LNCaP clone FGC (cell line): ENCODE measurements around the gene LRRC23.
"Not testable (repeated sequence)": the region's sequence is repeated elsewhere in the genome, so short reads cannot be mapped to it uniquely, and the experiment has no call there.

Experiments used
- DNase-seq: peaks from one replicate; pipeline ENCODE4 v3.0.0-alpha.2; 2011; ENCODE audit warnings: low read depth
- H3K4me3 ChIP-seq: 2 replicates; pipeline ENCODE4 v1.5.1; 2011; ENCODE audit warnings: mild to moderate bottlenecking, low read depth, low read length, control low read depth
- TF ChIP-seq, protein P1 (sequence below): IDR thresholded peaks from 2 replicates; pipeline ENCODE4 v1.5.1; 2012; ENCODE audit warnings: mild to moderate bottlenecking; ENCODE audit not compliant: control insufficient read depth, insufficient read depth; ENCODE audit errors: extremely low read depth

LRRC23 gene

DNA sequence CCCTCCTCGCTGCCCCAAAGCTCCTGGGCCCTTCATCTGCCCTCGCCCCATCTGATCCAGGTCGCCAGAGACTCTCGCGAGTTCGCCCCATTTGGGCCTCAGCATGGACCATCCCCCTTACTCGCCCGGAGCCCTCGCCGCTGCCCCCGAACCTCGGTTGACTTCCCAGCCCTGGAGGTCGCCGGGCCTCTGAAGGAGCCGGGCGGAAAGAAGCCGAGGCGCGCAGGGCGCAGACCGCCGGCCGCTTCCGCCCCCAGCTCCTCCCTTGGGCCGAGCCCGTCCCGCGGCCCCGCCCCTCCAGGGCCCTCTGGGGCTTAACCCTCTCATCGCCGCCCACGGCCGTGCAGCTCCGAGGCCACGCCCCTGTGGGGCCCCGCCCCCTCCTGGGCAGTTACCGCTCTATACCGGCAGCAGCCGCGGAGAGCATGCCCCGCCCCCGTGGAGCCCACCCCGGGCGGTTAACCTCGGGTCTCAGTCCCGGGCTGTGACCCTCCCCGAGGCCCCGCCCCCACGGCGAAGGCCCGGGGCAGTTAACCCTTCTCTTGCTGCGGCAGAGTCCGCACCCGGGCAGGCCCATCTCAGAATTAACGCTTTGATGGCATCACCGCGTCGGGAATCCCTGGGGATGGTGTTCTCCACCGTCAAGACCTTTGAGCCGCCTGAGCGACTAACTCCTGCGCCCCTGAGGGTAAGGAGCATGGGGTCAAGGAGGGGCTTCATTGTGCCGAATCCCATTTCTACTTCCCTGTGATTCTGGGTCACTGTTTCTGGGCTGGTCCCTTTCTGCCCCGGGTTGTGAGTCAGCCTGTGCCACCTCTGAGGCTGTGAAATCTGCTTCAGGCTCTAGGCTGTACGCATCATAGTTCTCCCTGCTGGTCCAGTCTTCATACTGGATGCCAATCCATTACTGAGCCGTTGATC is 31.3 kb upstream of the LRRC23 start, which contains the start of gene SPSB2:
TSS of gene SPSB2 (minus strand) at position 210 of the 921 bp plus-strand sequence. CDS start 402 bp downstream, outside the sequence.
- H3K4me3 ChIP-seq: peak within 1 kb of the TSS; percentile 97
- peak; percentile 79 for DNase-seq
- TF ChIP-seq, protein P1, sequence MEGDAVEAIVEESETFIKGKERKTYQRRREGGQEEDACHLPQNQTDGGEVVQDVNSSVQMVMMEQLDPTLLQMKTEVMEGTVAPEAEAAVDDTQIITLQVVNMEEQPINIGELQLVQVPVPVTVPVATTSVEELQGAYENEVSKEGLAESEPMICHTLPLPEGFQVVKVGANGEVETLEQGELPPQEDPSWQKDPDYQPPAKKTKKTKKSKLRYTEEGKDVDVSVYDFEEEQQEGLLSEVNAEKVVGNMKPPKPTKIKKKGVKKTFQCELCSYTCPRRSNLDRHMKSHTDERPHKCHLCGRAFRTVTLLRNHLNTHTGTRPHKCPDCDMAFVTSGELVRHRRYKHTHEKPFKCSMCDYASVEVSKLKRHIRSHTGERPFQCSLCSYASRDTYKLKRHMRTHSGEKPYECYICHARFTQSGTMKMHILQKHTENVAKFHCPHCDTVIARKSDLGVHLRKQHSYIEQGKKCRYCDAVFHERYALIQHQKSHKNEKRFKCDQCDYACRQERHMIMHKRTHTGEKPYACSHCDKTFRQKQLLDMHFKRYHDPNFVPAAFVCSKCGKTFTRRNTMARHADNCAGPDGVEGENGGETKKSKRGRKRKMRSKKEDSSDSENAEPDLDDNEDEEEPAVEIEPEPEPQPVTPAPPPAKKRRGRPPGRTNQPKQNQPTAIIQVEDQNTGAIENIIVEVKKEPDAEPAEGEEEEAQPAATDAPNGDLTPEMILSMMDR: no peak

DNA sequence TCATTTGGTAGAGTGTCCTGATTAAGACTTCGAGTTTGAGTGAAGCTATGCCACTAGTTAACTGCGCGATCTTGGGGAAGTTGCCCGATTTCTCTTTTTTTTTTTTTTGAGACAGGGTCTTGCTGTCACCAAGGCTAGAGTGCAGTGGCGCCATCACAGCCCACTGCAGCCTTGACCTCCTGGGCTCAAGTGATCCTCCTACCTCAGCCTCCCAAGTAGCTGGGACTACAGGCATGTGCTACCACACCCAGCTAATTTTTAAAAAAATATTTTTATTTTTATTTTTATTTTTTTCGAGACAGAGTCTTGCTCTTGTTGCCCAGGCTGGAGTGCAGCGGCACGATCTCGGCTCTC is 30.6 kb upstream of the LRRC23 start:
- DNase-seq: not testable (repeated sequence)
- peak overlapping the region; percentile 97 for H3K4me3 ChIP-seq

DNA sequence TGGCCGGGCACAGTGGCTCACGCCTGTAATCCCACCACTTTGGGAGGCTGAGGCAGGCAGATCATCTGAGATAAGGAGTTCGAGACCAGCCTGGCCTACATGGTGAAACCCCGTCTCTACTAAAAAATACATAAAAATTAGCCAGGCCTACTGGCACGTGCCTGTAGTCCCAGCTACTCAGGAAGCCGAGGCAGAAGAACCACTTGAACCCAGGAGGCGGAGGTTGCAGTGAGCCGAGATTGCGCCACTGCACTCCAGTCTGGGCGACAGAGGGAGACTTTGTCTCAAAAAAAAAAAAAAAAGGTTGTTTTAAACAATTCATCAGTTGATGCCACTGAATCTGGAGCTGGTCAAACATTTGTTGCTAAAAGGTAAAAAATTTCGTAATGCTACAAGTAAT is 24.8 kb upstream of the LRRC23 start:
- H3K4me3 ChIP-seq, DNase-seq: not testable (repeated sequence)

DNA sequence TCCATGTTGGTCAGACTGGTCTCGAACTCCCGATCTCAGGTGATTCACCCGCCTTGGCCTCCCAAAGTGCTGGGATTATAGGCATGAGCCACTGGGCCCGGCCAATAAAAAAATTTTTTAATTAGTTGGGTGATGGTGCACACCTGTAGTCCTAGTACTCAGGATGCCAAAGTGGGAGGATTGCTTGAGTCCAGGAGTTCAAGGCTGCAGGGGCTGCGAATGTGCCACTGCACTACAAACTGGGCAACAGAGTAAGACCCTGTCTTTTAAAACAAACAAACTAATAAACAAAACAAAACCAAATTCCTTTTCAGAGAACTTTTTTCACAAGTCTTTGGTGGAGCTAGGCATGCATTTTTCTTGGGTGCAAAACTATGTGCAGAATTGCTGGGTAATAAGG is 21.4 kb upstream of the LRRC23 start:
- H3K4me3 ChIP-seq: no peak overlapping the region
- no peak for DNase-seq
- TF ChIP-seq, protein P1: no peak

DNA sequence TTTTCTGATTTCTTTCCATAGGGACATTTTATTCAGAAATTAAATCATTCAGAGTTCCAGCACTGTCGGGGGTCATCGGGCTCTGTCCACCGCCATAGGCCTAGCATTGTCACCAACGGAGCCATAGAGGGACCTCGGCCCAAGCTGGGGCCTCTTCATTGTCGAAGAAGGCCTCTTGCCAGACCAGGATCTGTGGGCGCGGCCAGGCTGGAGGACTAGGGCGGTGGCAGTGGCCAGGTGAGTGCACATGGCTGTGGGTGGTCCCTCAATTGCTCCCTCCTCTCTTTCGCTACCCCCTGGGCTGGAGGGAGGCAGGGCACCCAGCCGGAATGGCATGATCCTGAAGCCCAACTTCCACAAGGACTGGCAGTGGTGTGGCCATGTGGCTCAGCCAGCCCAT is 20.9 kb upstream of the LRRC23 start:
- TF ChIP-seq, protein P1: no peak
- no peak overlapping the region for H3K4me3 ChIP-seq
- DNase-seq: no peak

DNA sequence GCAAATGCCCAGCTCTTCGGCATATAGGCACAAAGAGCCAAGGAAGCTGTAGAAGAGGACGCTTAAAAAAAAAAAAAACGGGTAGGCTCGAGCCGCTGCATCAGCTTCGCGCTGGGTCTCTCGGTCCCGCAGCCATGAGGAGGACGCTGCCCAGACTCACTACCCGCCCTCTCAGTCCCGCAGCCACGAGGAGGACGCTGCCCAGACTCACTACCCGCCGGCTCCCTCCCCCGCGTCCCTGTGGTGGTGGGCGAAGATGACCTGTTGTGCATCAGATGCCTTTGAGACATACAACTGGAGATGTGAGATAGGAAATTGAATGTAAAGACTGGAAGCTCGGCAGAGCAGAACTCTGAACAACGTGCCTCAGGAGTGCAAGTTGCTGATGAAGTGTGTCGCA is 20.1 kb upstream of the LRRC23 start:
- TF ChIP-seq, protein P1: no peak
- no peak overlapping the region for H3K4me3 ChIP-seq
- DNase-seq: no peak

DNA sequence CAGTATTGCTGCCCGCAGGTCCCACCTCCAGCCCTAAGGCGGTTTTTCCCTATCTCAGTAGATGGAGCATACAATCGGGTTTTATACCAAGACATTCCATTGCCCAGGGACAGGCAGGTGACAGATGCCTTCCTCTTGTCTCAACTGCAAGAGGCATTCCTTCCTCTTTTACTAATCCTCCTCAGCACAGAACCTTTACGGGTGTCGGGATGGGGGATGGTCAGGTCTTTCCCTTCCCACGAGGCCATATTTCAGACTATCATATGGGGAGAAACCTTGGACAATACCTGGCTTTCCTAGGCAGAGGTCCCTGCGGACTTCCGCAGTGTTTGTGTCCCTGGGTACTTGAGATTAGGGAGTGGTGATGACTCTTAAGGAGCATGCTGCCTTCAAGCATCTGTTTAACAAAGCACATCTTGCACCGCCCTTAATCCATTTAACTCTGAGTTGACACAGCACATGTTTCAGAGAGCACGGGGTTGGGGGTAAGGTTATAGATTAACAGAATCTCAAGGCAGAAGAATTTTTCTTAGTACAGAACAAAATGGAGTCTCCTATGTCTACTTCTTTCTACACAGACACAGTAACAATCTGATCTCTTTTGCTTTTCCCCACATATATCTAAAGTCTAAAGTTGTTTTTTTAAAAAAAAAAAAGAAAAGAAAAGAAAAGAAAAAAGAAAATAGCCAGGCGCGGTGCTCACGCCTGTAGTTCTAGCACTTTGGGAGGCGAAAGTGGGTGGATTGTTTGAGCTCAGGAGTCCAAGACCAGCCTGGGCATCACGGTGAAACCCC is 18.2 kb upstream of the LRRC23 start:
- not testable (repeated sequence) for DNase-seq, H3K4me3 ChIP-seq

DNA sequence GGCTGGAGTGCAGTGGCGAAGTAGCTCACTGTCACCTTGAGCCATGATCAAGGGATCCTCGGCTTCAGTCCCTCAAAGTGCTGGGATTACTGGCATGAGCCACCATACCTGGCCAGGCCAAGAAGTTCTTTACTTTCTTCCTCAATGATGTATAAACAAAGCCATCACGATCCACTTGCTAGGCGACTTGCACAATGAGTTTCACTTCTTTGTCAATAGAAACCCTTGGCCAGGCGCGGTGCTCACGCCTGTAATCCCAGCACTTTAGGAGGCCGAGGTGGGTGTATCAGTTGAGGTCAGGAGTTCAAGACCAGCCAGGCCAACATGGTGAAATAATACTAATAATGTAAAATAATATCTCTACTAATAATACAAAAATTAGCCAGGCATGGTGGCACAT is 17.2 kb upstream of the LRRC23 start:
- no peak for DNase-seq
- TF ChIP-seq, protein P1: no peak
- no peak overlapping the region for H3K4me3 ChIP-seq
